Measurements from ENCODE around the gene BCDIN3D. TPM values are rescaled to one million over a fixed set of nuclear protein-coding genes. Genes with fewer than 3 reads are reported as not detected.

Gene BCDIN3D
- total RNA-seq, 1 donor from 2014 or later = 5.4 TPM

DNA sequence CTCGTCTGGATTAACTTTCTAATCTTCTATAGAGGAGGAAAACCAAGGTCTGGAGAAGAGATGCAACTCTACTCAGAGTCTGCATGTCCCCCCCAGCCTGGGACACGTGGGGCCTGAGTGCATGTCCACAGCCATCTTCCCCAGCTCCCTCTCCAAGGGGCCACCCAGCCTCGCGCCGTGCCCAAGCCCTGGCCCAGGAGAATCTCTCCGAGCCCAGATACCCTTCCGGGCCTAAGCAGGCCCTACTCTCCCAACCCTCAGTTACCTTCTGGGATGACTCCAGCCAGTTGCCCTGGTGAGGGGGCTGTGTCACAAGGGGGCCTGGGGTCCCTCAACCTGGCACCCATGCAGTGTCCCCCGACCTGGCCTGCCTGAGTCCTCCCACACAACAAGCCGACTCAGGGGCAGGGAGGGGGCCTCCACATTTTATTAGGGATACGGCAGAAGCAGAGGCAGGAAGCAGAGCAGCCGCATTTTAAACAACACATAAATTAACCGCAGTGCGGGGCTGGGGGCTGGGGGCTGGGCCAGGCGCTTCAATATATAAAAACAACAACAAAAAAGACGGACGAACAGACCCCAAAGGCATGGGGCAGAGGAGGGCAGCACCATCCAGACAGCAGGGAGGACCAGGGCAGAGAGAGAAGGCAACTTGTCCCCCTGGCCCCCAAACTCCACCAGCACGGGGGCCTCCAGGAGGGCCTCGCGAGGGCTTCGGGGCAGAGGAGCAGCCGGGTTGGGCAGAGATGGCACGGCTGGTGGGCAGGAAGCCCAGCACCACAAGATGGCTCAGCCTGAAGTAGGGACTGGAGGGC, 52.0 kb downstream of the BCDIN3D start:
- TF ChIP-seq, protein P1, sequence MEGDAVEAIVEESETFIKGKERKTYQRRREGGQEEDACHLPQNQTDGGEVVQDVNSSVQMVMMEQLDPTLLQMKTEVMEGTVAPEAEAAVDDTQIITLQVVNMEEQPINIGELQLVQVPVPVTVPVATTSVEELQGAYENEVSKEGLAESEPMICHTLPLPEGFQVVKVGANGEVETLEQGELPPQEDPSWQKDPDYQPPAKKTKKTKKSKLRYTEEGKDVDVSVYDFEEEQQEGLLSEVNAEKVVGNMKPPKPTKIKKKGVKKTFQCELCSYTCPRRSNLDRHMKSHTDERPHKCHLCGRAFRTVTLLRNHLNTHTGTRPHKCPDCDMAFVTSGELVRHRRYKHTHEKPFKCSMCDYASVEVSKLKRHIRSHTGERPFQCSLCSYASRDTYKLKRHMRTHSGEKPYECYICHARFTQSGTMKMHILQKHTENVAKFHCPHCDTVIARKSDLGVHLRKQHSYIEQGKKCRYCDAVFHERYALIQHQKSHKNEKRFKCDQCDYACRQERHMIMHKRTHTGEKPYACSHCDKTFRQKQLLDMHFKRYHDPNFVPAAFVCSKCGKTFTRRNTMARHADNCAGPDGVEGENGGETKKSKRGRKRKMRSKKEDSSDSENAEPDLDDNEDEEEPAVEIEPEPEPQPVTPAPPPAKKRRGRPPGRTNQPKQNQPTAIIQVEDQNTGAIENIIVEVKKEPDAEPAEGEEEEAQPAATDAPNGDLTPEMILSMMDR (IDR thresholded peaks at IDR 0.05; ENCODE audit: insufficient read depth, low read length, poor library complexity, severe bottlenecking) = no peak
- no peaks in the 10 kb centered on the region for H3K27me3 ChIP-seq (ENCODE audit: control insufficient read depth, insufficient read depth, low read length)
- H3K4me3 ChIP-seq (ENCODE audit: low read depth, low read length) = no peak overlapping the region
- no peaks in the 10 kb centered on the region for H3K36me3 ChIP-seq (ENCODE audit: control insufficient read depth, insufficient read depth, low read length)
- no peak for DNase-seq (ENCODE audit: low read depth)

DNA sequence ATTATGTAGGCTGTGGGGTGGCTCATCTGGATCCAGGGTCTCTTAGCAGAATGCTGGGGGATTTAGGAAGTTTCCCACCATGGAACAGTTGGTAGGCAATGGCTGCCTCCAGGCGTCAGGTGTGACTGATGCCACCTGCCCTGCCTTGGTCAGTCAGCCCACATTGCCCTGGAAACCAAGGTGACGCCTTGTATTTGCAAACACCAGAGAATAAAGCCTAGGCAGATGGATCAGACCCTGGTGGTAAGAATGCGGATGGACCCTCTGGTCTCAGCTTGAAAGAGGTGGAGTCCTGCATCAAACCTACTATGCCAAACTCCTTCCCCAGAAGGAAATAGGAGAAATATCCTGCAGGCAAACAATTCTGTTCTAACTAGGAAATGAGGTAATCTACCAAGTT, 52.9 kb downstream of the BCDIN3D start:
- TF ChIP-seq, protein P1 (IDR thresholded peaks at IDR 0.05; ENCODE audit: insufficient read depth, low read length, poor library complexity, severe bottlenecking) = no peak
- no peak for DNase-seq (ENCODE audit: low read depth)
- no peak overlapping the region for H3K4me3 ChIP-seq (ENCODE audit: low read depth, low read length)
- H3K36me3 ChIP-seq (ENCODE audit: control insufficient read depth, insufficient read depth, low read length) = no peaks in the 10 kb centered on the region
- no peaks in the 10 kb centered on the region for H3K27me3 ChIP-seq (ENCODE audit: control insufficient read depth, insufficient read depth, low read length)

GRCh38 chr12:49787672-49788071, 55.2 kb downstream of the BCDIN3D start:
- Histone ChIP-seq H3K4me3 (ENCODE audit: low read depth, low read length) (no peak overlapping the region), H3K36me3 (ENCODE audit: control insufficient read depth, insufficient read depth, low read length) (no peaks in the 10 kb centered on the region), H3K27me3 (ENCODE audit: control insufficient read depth, insufficient read depth, low read length) (no peaks in the 10 kb centered on the region)
- TF ChIP-seq, protein P1 (IDR thresholded peaks at IDR 0.05; ENCODE audit: insufficient read depth, low read length, poor library complexity, severe bottlenecking) = no peak
- no peak for DNase-seq (ENCODE audit: low read depth)

Other genes with a start within 250 kb of the BCDIN3D start
- gene FAM186B, start 237.5 kb downstream of the BCDIN3D start, total RNA-seq = 0.14 and 0.21 TPM in 2 replicates
- 15.3 and 16.3 TPM in 2 replicates for gene PRPF40B, start 219.5 kb downstream of the BCDIN3D start, total RNA-seq
- gene FMNL3, start 135.7 kb downstream of the BCDIN3D start, total RNA-seq = 34.3 and 35.1 TPM in 2 replicates
- 588 and 603 TPM in 2 replicates for gene TMBIM6, start 101.5 kb downstream of the BCDIN3D start, total RNA-seq
- 24.1 and 27.6 TPM in 2 replicates for gene NCKAP5L, start 14.7 kb downstream of the BCDIN3D start, total RNA-seq
- gene FAIM2, start 60.8 kb upstream of the BCDIN3D start, total RNA-seq = not detected in 2 replicates
- gene AQP2, start 107.6 kb upstream of the BCDIN3D start, total RNA-seq = not detected in 2 replicates
- gene AQP5, start 118.8 kb upstream of the BCDIN3D start, total RNA-seq = not detected in 2 replicates
- not detected in 2 replicates for gene AQP6, start 129.8 kb upstream of the BCDIN3D start, total RNA-seq
- gene RACGAP1, start 182.4 kb upstream of the BCDIN3D start, total RNA-seq = 12.1 and 12.3 TPM in 2 replicates
- 0.75 and 3.6 TPM in 2 replicates for gene ASIC1, start 214.5 kb upstream of the BCDIN3D start, total RNA-seq
- 133 and 165 TPM in 2 replicates for gene SMARCD1, start 242.2 kb upstream of the BCDIN3D start, total RNA-seq